ENCODE data around the gene MACROD2. TPM values are rescaled to one million over a fixed set of nuclear protein-coding genes. Genes with fewer than 3 reads are reported as not detected.

Gene MACROD2
- total and polyA plus RNA-seq, 8 donors = 0.78 to 31.3 (median 10.9) TPM; not detected in 1

DNA sequence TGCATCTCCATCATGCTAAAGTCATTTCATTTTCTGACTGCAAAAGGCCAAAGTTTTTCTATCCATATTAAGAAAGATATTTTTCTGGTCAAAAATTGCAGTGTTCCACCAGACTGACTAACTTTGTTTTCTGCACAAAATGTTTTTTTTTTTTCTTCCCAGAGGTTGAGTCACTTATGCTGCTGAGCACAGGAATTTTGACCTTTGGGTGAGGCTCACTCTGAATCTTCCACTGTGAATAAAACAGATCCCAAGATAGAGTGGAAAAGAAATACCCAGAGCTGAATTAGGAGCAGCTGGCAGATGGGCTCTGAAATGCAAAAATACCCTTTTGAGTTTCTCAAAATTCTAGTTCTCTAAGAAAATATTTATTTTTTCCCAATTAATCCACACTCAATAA, 1581.1 kb downstream of the MACROD2 start:
- no peaks in the 10 kb centered on the region for H3K27me3 ChIP-seq
- no peaks in the 10 kb centered on the region for H3K9me3 ChIP-seq
- H3K4me1 ChIP-seq = no peaks in the 10 kb centered on the region
- no peak for DNase-seq
- no peak overlapping the region for H3K27ac ChIP-seq
- TF ChIP-seq POLR2AphosphoS5 (IDR thresholded peaks at IDR 0.05) (no peak), POLR2A (IDR thresholded peaks at IDR 0.05) (no peak), EP300 (IDR thresholded peaks at IDR 0.05) (no peak)
- TF ChIP-seq, protein P1, sequence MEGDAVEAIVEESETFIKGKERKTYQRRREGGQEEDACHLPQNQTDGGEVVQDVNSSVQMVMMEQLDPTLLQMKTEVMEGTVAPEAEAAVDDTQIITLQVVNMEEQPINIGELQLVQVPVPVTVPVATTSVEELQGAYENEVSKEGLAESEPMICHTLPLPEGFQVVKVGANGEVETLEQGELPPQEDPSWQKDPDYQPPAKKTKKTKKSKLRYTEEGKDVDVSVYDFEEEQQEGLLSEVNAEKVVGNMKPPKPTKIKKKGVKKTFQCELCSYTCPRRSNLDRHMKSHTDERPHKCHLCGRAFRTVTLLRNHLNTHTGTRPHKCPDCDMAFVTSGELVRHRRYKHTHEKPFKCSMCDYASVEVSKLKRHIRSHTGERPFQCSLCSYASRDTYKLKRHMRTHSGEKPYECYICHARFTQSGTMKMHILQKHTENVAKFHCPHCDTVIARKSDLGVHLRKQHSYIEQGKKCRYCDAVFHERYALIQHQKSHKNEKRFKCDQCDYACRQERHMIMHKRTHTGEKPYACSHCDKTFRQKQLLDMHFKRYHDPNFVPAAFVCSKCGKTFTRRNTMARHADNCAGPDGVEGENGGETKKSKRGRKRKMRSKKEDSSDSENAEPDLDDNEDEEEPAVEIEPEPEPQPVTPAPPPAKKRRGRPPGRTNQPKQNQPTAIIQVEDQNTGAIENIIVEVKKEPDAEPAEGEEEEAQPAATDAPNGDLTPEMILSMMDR (IDR thresholded peaks at IDR 0.05) = no peak
- H3K36me3 ChIP-seq = no peaks in the 10 kb centered on the region
- intact Hi-C loops (cut with DNase I; ENCODE audit: low total_unique reads) = no loop called here
- H3K4me3 ChIP-seq = no peak overlapping the region

DNA sequence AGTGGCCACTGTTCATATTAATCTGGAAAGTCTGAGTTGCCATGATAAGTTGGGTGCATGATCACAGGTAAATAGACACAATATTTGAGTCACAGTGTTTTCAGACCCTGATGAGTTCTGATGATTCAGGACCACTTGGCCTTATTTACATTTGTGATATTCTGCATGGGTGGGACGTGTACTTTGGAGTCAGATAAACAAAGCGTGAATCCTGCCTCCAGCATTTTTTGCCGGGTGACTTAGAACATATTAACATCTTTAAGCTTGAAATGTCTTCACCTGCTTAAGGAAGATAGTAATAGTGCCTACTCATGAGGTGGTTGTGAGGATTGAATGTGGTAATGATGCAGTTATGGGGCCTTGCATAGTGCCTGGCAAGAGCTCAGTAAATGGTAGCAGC, 1582.8 kb downstream of the MACROD2 start:
- no peaks in the 10 kb centered on the region for H3K9me3 ChIP-seq
- no peak for TF ChIP-seq EP300 (IDR thresholded peaks at IDR 0.05)
- TF ChIP-seq POLR2AphosphoS5 (IDR thresholded peaks at IDR 0.05) = no peak
- no peaks in the 10 kb centered on the region for H3K27me3 ChIP-seq
- H3K4me1 ChIP-seq = peaks cover 0 to 4% (median 0%) of the 10 kb centered on the region in 4 donors
- no peak overlapping the region for H3K4me3 ChIP-seq
- H3K36me3 ChIP-seq = no peaks in the 10 kb centered on the region
- intact Hi-C loops (cut with DNase I; ENCODE audit: low total_unique reads) = no loop called here
- DNase-seq = no peak
- H3K27ac ChIP-seq = no peak overlapping the region
- 59 to 79% (median 67%) methylated on average over 3 of the region's 3 CpGs for WGBS, 5 donors

DNA sequence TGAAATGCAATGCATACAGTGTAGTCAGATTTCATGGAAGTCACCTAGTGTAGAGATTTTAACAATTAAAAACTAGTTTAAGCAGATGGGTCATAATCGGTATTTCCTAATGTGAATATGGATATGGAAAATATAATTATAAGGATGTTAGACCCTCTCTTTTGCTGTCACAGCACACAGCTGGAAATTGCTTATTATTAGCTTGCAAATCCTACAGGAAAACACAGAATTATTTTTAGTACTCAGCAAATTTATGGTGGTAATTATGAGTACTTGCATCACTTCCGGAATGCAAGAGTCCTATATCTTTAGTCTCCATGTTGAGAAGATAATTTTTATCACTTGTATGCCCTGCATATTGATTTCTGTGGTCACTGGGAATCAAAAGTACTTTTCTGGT, 1584.4 kb downstream of the MACROD2 start:
- peaks cover 0 to 4% (median 0%) of the 10 kb centered on the region in 4 donors for H3K4me1 ChIP-seq
- no peaks in the 10 kb centered on the region for H3K36me3 ChIP-seq
- TF ChIP-seq, protein P1 (IDR thresholded peaks at IDR 0.05) = no peak
- no peak overlapping the region for H3K4me3 ChIP-seq
- intact Hi-C loops (cut with DNase I; ENCODE audit: low total_unique reads) = no loop called here
- H3K27ac ChIP-seq = no peak overlapping the region
- H3K27me3 ChIP-seq = no peaks in the 10 kb centered on the region
- WGBS, 5 donors = 60 to 72% (median 65%) methylated on average over 2 of the region's 2 CpGs
- DNase-seq = no peak
- no peaks in the 10 kb centered on the region for H3K9me3 ChIP-seq

DNA sequence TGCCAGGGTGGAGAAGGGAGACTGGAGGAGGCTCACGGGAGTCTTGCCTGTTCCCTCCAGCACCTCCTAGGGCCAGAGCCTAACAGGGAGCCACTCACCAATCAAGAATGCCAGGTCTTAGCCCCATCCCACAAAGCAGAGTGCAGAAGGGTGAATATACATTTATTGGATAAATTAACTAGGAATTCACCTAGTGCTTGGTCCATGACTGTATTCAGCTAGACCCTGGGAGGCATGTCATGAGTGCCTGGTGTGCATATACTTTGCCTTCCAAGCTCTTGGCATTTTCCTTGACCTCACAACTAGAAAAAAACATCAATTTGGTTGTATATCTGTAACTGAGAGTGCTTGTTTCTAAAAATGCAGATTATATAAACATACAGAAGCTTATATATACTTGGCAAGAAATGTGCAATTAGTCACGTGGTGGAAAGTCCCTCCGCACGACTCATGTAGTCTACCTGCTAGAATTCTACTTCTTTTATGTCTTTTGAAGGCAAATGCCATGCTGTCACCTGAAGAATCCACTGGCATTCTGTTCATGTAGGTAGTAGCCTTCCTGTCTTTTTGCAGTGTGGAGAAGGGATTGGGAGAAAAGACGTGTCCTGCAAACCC, 1586.9 kb downstream of the MACROD2 start:
- intact Hi-C loops (cut with DNase I; ENCODE audit: low total_unique reads) = no loop called here
- 47 to 59% (median 51%) methylated on average over 5 of the region's 5 CpGs for WGBS, 5 donors
- Histone ChIP-seq H3K27ac (no peak overlapping the region), H3K4me3 (no peak overlapping the region), H3K27me3 (no peaks in the 10 kb centered on the region), H3K36me3 (no peaks in the 10 kb centered on the region), H3K4me1 (peaks cover 0 to 4% (median 0%) of the 10 kb centered on the region in 4 donors), H3K9me3 (no peaks in the 10 kb centered on the region)
- no peak for TF ChIP-seq EP300 (IDR thresholded peaks at IDR 0.05)
- TF ChIP-seq, protein P1 (IDR thresholded peaks at IDR 0.05) = no peak
- TF ChIP-seq POLR2AphosphoS5 (IDR thresholded peaks at IDR 0.05) = no peak
- no peak for TF ChIP-seq POLR2A (IDR thresholded peaks at IDR 0.05)
- DNase-seq = peak in 1 of 2 donors; percentile 34

DNA sequence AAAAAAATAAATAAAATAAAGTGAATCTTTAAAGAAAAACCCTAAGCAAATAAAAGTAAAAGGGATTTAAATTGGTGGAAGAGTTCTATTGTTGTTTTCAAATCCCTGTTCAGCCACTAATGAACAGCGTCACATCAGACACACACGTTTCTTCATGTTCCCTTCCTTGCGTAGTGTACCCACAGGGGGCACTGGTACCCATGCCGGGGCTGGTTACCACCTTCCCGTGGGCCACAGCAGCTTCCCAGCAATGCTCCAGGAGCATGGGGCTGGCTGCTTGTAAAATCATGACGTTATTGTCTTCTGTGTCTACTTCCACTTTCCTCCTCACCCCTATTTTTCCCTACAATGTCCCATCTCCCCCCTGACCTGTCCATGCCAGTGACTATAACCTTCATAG, 1589.2 kb downstream of the MACROD2 start:
- Histone ChIP-seq H3K27me3 (no peaks in the 10 kb centered on the region), H3K9me3 (no peaks in the 10 kb centered on the region), H3K36me3 (no peaks in the 10 kb centered on the region), H3K27ac (no peak overlapping the region), H3K4me1 (peaks cover 0 to 4% (median 0%) of the 10 kb centered on the region in 4 donors), H3K4me3 (no peak overlapping the region)
- TF ChIP-seq POLR2A (IDR thresholded peaks at IDR 0.05) = no peak
- TF ChIP-seq, protein P1 (IDR thresholded peaks at IDR 0.05) = no peak
- no peak for TF ChIP-seq EP300 (IDR thresholded peaks at IDR 0.05)
- intact Hi-C loops (cut with DNase I; ENCODE audit: low total_unique reads) = no loop called here
- WGBS, 5 donors = 86 to 94% (median 91%) methylated on average over 6 of the region's 6 CpGs
- DNase-seq = no peak
